ENCODE measurements around the gene CTNNA3.
"Not testable (repeated sequence)": the region's sequence is repeated elsewhere in the genome, so short reads cannot be mapped to it uniquely, and the experiment has no call there.

Gene CTNNA3

GRCh38 chr10:67533376-67533775, 162.6 kb downstream of the CTNNA3 start:
- no peak for DNase-seq (ENCODE audit: low read depth)
- no peak for TF ChIP-seq CTCF (conservative IDR thresholded peaks at IDR 0.05; ENCODE audit: low read length)
- H3K4me3 ChIP-seq (ENCODE audit: low read length) = no peak overlapping the region

GRCh38 chr10:67530990-67531389, 165.0 kb downstream of the CTNNA3 start:
- DNase-seq (ENCODE audit: low read depth); H3K4me3 ChIP-seq (ENCODE audit: low read length): not testable (repeated sequence)

- H3K4me3 ChIP-seq (ENCODE audit: low read length) = no peak overlapping the region
- DNase-seq (ENCODE audit: low read depth) = no peak
- no peak for TF ChIP-seq CTCF (conservative IDR thresholded peaks at IDR 0.05; ENCODE audit: low read length)
Measured at GRCh38 chr10:67527351-67527750, 168.6 kb downstream of the CTNNA3 start.

DNA sequence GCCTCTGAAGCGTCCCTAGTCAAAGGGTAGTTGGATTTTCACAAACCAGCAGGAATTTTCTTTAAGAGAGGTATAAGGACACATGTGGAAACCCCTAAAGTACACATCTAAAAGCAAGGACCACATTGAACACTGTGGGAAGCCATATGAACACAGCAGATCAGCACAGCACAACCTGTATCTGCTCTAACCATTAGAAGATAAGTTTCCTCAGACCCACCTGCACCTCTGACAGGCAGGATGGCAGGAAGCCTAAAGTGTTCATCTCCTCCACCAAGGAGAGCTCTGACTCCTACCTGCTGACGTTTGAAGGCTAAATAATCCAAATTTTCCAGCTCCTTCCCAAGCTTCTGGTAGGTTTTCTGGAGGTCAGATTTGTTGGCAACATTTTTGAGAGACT, 174.4 kb downstream of the CTNNA3 start:
- no peak for DNase-seq (ENCODE audit: low read depth)
- no peak overlapping the region for H3K4me3 ChIP-seq (ENCODE audit: low read length)
- TF ChIP-seq CTCF (conservative IDR thresholded peaks at IDR 0.05; ENCODE audit: low read length) = no peak

- TF ChIP-seq CTCF (conservative IDR thresholded peaks at IDR 0.05; ENCODE audit: low read length) = peak; percentile 79
- DNase-seq (ENCODE audit: low read depth) = peak; percentile 48
- H3K4me3 ChIP-seq (ENCODE audit: low read length) = no peak overlapping the region
Measured at GRCh38 chr10:67520924-67521520, 175.0 kb downstream of the CTNNA3 start.

- DNase-seq (ENCODE audit: low read depth) = no peak
- no peak for TF ChIP-seq CTCF (conservative IDR thresholded peaks at IDR 0.05; ENCODE audit: low read length)
- no peak overlapping the region for H3K4me3 ChIP-seq (ENCODE audit: low read length)
Measured at GRCh38 chr10:67519434-67519833, 176.6 kb downstream of the CTNNA3 start.

GRCh38 chr10:67518756-67519155, 177.2 kb downstream of the CTNNA3 start:
- no peak overlapping the region for H3K4me3 ChIP-seq (ENCODE audit: low read length)
- no peak for DNase-seq (ENCODE audit: low read depth)
- no peak for TF ChIP-seq CTCF (conservative IDR thresholded peaks at IDR 0.05; ENCODE audit: low read length)

DNA sequence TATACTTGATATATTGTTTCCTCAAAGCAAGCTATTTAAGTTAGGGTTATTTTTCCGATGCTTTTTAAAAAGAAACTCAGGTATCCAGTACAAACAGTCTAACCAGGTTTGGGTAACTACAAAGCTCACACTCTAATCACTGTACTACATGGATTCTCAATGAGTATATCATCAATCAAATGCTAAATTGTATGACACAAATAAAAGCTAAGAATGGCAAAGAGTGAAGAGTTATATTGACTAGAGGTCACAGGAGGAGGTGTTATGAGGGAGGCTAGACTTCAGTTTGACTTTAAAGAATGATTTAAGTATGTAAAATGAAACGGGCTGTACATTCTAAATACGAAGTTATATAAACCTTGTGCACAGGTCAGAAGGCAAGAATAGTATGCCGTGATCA, 178.0 kb downstream of the CTNNA3 start:
- no peak for TF ChIP-seq CTCF (conservative IDR thresholded peaks at IDR 0.05; ENCODE audit: low read length)
- H3K4me3 ChIP-seq (ENCODE audit: low read length) = no peak overlapping the region
- no peak for DNase-seq (ENCODE audit: low read depth)
